Spleen (tissue), 11 donors: ENCODE results near the gene KIF16B. TPM values are rescaled to one million over a fixed set of nuclear protein-coding genes. Genes with fewer than 3 reads are reported as not detected.

ENCODE experiments used
- DNase-seq: peaks from one replicate; pipeline ENCODE4 v3.0.0-alpha.2; 2020
- H3K27ac ChIP-seq, 8 donors: fragments of 200-600 bp; sonication (generic) in 7 of 8; 1 replicate in 4 of 8; 2 replicates in 4 of 8; pipeline versions ENCODE4 v1.5.0 to v1.8.0; 2016 to 2021; ENCODE audit warnings: inconsistent platforms in 4 of 8, mild to moderate bottlenecking in 4 of 8, moderate library complexity in 1 of 8
- H3K27me3 ChIP-seq, 7 donors: fragments of 200-600 bp; sonication (generic) in 6 of 7; replicated peaks in 1 of 7; 1 replicate in 4 of 7; 2 replicates in 3 of 7; pipeline versions ENCODE4 v1.5.0 to v1.8.0; 2016 to 2021; ENCODE audit warnings: inconsistent platforms in 3 of 7, mild to moderate bottlenecking in 1 of 7
- H3K36me3 ChIP-seq, 6 donors: fragments of 200-600 bp; sonication (generic) in 5 of 6; 1 replicate in 4 of 6; 2 replicates in 2 of 6; pipeline versions ENCODE4 v1.5.0 to v1.8.0; 2016 to 2021; ENCODE audit warnings: inconsistent platforms in 2 of 6
- H3K4me1 ChIP-seq, 6 donors: fragments of 200-600 bp; sonication (generic) in 5 of 6; 1 replicate in 3 of 6; 2 replicates in 3 of 6; pipeline versions ENCODE4 v1.5.0 to v1.8.0; 2016 to 2021; ENCODE audit warnings: inconsistent platforms in 3 of 6
- H3K4me3 ChIP-seq, 8 donors: fragments of 200-600 bp; sonication (generic) in 7 of 8; 1 replicate in 4 of 8; 2 replicates in 4 of 8; pipeline versions ENCODE4 v1.5.0 to v1.8.0; 2016 to 2021; ENCODE audit warnings: inconsistent platforms in 4 of 8, mild to moderate bottlenecking in 4 of 8, moderate library complexity in 2 of 8
- H3K9me3 ChIP-seq, 8 donors: fragments of 200-600 bp; sonication (generic) in 7 of 8; 1 replicate in 4 of 8; 2 replicates in 4 of 8; pipeline versions ENCODE4 v1.5.0 to v1.8.0; 2016 to 2021; ENCODE audit warnings: inconsistent platforms in 4 of 8
- CTCF ChIP-seq, 11 experiments: fragments of 200-600 bp in 7 of 11; fragments of 450-650 bp in 4 of 11; sonication (generic) in 4 of 11; IDR thresholded peaks in 8 of 11; conservative IDR thresholded peaks in 3 of 11; 1 replicate in 7 of 11; 2 replicates in 4 of 11; pipeline versions ENCODE4 v1.4.0 to v1.8.0; 2016 to 2021; ENCODE audit warnings: antibody characterized with exemption in 11 of 11, inconsistent platforms in 4 of 11, mild to moderate bottlenecking in 1 of 11
- POLR2A ChIP-seq, 3 donors: fragments of 450-650 bp; IDR thresholded peaks; one replicate each; pipeline ENCODE4 v1.5.1; 2017; ENCODE audit warnings: antibody characterized with exemption in 3 of 3, mild to moderate bottlenecking in 1 of 3
- POLR2AphosphoS5 ChIP-seq, 3 donors: sonication (generic); formaldehyde crosslinking; IDR thresholded peaks; one replicate each; pipeline ENCODE4 v1.5.1; 2017; ENCODE audit warnings: antibody characterized with exemption in 3 of 3
- WGBS, 5 donors: extraction: QIAGEN DNeasy Blood & Tissue Kit in 3 of 5; methylation state at CpG; one replicate each; pipeline versions ENCODE4 v1.1.5 to v1.1.7; 2013 to 2018; 5-methylcytosine and 5-hydroxymethylcytosine counted together
- intact Hi-C: fragments of 100-400 bp; cut with DNase I; formaldehyde crosslinking; loops from one replicate; pipeline ENCODE4 v1.15.0; 2023; ENCODE audit warnings: low total_unique reads
- polyA plus RNA-seq, 3 donors: library from polyadenylated mRNA; stranded (reverse); fragments of 200-250 nt; gene quantifications; one replicate each; pipeline ENCODE4 v1.2.1, GENCODE V29; 2013
- total RNA-seq, 7 donors: library from RNA; depleted of rRNA in 3 of 7; stranded (reverse); fragments of >200 nt in 3 of 7; fragmentation: NEBNext Ultra II Directional in 4 of 7; extraction: Animal tissue kit (Norgen Biotek cat#: 25700) in 4 of 7; gene quantifications; one replicate each; pipeline versions ENCODE4 v1.1.0 to v1.2.1, GENCODE V29; 2016 to 2021
- donor health status: healthy with polysubstance abuse.
- donor health status: DM: no; HTN: no; CAD: no; lungs with moderate emphysema.
- donor health status: DM: no; HTN: no; CAD: no.
- donor health status: Bipolar disorder and iron deficiency.
- donor health status: healthy.
- donor health status: DM: no; HTN: no; CAD: no.
- donor health status: DM: yes; HTN: yes; CAD: no.

Gene KIF16B
- total and polyA plus RNA-seq, 10 donors = 3.0 to 30.1 (median 21.2) TPM

DNA sequence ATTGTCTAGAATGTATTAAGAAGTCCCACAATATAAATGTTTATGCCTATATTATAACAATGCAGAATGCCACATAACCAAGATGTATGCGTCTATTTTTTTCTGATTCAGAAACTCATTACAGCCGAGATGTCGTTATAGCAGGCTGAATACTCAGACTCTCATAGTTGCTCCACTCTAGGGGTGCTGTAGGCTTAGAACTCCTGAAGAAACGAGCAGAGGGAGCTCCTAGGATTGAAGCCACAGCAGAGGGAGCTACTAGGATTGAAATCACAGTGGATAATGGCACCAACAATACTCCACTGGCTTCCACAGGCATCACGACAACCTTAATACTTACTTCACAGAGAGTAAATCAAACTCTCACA lies 208.9 kb downstream of the KIF16B start:
- 89 to 94% (median 93%) methylated on average over 5 of the region's 5 CpGs for WGBS, 5 donors
- TF ChIP-seq POLR2A (IDR thresholded peaks at IDR 0.05) = no peak
- TF ChIP-seq CTCF (IDR thresholded peaks at IDR 0.05 in 8 of 11, conservative IDR thresholded peaks at IDR 0.05 in 3 of 11) = no peak
- no peak for TF ChIP-seq POLR2AphosphoS5 (IDR thresholded peaks at IDR 0.05)
- Histone ChIP-seq H3K4me1 (no peaks in the 10 kb centered on the region), H3K9me3 (no peaks in the 10 kb centered on the region), H3K27ac (no peak overlapping the region), H3K36me3 (peaks cover 0 to 51% (median 12%) of the 10 kb centered on the region in 6 donors), H3K4me3 (no peak overlapping the region), H3K27me3 (no peaks in the 10 kb centered on the region)
- intact Hi-C loops = no loop called here
- DNase-seq = no peak

GRCh38 chr20:16363506-16364319 lies 209.5 kb downstream of the KIF16B start:
- TF ChIP-seq POLR2A (IDR thresholded peaks at IDR 0.05) (no peak), POLR2AphosphoS5 (IDR thresholded peaks at IDR 0.05) (no peak)
- DNase-seq = no peak
- Histone ChIP-seq H3K27ac (no peak overlapping the region), H3K27me3 (no peaks in the 10 kb centered on the region), H3K36me3 (peaks cover 0 to 45% (median 9%) of the 10 kb centered on the region in 6 donors), H3K4me1 (no peaks in the 10 kb centered on the region), H3K9me3 (no peaks in the 10 kb centered on the region), H3K4me3 (no peak overlapping the region)
- WGBS, 5 donors = 66 to 92% (median 80%) methylated on average over 5 of the region's 5 CpGs
- intact Hi-C loops = no loop called here

DNA sequence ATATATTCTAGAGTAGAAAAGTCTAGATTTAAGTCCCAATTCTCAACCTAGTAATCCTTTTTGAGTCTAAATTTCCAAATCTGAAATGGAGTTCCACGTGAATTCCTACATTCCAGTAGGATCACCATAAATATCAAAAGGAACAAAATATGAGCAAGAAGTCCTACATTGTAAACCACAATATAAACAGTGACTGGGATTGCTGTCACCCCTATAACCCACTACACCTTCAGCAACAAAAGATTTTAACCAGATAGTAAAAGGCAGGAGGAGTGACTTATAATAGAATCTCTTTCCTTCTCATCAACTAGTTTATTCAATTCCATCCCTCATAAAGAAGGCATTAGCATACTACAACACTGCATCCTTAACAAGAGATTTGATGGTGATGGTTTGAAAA lies 210.6 kb downstream of the KIF16B start:
- H3K4me1 ChIP-seq = no peaks in the 10 kb centered on the region
- WGBS, 5 donors = 69 to 96% (median 88%) methylated on average over 1 of the region's 1 CpG

DNA sequence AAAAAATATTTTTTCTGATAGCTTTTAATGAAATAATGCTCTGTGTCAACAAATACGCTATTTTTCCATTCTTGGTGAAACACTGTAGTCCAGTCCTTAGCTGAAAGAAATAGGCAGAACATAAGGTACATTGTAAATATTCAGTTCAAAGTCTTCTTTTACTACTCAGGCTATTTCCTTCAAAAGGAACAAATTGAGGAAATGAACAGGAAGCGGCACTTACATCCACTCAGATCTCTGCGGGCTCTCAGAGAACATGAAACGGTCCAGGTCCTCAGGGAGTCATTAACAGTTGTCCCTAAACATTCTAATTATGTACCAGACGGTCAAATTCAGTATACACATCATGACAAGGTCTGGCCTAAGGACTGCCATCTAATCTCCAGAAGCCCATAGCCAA lies 212.6 kb downstream of the KIF16B start:
- TF ChIP-seq POLR2AphosphoS5 (IDR thresholded peaks at IDR 0.05) (no peak), CTCF (IDR thresholded peaks at IDR 0.05 in 8 of 11, conservative IDR thresholded peaks at IDR 0.05 in 3 of 11) (no peak), POLR2A (IDR thresholded peaks at IDR 0.05) (no peak)
- no peak overlapping the region for H3K4me3 ChIP-seq
- peaks cover 0 to 22% (median 0%) of the 10 kb centered on the region in 6 donors for H3K36me3 ChIP-seq
- intact Hi-C loops = no loop called here
- H3K27me3 ChIP-seq = no peaks in the 10 kb centered on the region
- DNase-seq = no peak
- no peaks in the 10 kb centered on the region for H3K9me3 ChIP-seq
- WGBS, 5 donors = 59 to 72% (median 66%) methylated on average over 5 of the region's 5 CpGs
- H3K4me1 ChIP-seq = no peaks in the 10 kb centered on the region
- H3K27ac ChIP-seq = no peak overlapping the region

More for the DNA sequence above, 210.6 kb downstream of the KIF16B start:
- Histone ChIP-seq H3K27me3 (no peaks in the 10 kb centered on the region), H3K27ac (no peak overlapping the region), H3K4me3 (no peak overlapping the region), H3K9me3 (no peaks in the 10 kb centered on the region), H3K36me3 (peaks cover 0 to 35% (median 0%) of the 10 kb centered on the region in 6 donors)
- DNase-seq = no peak
- intact Hi-C loops = no loop called here
- TF ChIP-seq CTCF (IDR thresholded peaks at IDR 0.05 in 8 of 11, conservative IDR thresholded peaks at IDR 0.05 in 3 of 11) = no peak
